HG02759 (cell line): ENCODE measurements around the gene TMEM167B.
"Not testable (repeated sequence)": the region's sequence is repeated elsewhere in the genome, so short reads cannot be mapped to it uniquely, and the experiment has no call there.

Source experiments
- ATAC-seq: cut with Tn5 transposase; IDR thresholded peaks from one replicate; pipeline ENCODE4 v1.9.1; 2021; ENCODE audit warnings: mild to moderate bottlenecking, moderate library complexity; ENCODE audit not compliant: unreplicated experiment

The TMEM167B gene

DNA sequence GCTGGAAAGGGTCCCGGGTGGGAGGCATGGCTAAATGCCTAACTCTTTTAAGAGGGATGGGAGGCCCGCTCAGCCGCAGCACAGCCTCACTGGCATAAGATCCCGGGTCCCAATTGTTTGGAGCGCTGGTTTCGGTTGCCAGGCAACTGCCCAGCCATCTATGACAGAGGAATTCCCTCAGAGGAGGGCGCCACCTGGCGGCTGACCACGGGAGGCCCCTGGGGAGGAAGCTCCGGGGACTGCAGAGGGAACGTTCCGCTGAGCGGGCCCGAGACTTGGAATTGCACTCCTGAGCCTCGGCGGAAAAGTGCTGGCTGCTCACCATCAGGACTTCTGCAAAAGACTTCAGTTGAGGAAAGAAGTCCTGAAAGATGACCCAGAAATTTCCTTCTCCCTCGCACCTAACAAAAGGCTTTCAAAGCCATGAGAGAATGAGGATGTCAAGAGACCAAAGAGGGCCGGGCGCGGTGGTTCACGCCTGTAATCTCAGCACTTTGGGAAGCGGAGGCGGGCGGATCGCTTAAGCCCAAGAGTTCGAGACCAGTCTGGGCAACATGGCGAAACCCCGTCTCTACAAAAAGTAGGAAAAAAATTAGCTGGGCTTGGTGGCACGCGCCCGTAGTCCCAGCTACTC lies 22.2 kb downstream of the TMEM167B start:
- peak; percentile 72 for ATAC-seq

GRCh38 chr1:109113590-109114341 lies 23.2 kb downstream of the TMEM167B start, which contains the start of gene ELAPOR1:
ELAPOR1 (plus strand) TSS chr1:109114115; CDS start chr1:109114184, 69 bp downstream.
- peak; percentile 65 for ATAC-seq

- ATAC-seq = no peak
Observed at GRCh38 chr1:109114342-109114674, 23.7 kb downstream of the TMEM167B start.

DNA sequence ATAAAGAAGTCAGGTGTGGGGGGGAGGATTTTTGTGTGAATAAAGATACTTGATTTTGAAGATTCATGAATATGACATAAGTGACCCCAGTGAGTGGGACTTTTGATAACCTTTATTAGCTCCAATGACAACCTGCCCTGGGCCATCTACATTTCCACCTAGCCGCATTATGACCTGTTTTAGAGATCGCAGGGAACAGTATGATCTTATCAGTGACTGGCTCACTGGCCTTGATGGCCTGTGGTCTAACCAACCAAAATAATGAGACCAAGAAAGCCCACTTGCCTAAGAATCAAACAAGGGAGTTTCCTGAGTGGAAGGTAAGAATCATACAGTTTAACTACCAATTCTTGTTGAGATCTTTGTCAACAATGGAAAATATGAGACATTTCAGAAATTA lies 25.1 kb downstream of the TMEM167B start:
- ATAC-seq = no peak

DNA sequence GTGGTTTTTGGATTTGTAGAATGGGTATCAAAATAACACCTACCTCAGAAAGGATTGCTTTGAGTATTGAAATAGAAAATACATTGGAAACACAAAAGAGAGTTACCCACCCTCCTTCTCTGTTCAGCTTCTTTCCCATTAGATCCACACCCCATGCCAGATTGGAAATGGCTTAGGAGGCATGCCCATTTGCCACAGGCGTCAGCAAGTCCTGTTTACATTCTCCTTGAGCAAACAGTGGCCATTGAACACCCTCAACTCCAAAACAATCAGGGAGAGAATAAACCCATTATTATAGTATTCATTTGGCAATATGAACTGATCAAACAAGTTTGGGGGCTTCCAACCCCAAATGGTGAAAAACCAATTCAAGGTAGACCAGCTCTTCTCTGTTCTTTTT lies 25.7 kb downstream of the TMEM167B start:
- ATAC-seq = no peak

DNA sequence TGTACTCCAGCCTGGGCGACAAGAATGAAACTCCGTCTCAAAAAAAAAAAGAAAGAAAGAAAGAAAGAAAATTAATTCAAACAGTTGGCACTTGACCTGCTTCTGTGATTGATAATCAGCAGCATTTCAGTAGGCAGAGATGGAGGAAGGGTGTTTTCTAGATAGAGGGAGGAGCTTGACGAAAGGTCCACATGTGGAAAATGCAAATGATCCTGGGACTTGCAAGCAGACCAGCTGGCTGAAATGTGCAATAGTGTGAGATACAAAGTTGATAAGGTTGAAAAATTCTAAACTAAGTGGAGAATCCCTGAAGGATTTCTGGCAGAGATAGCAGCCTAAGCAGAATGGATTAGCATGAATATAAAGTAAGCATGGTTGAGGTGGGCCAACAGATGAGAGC lies 27.5 kb downstream of the TMEM167B start:
- no peak for ATAC-seq

DNA sequence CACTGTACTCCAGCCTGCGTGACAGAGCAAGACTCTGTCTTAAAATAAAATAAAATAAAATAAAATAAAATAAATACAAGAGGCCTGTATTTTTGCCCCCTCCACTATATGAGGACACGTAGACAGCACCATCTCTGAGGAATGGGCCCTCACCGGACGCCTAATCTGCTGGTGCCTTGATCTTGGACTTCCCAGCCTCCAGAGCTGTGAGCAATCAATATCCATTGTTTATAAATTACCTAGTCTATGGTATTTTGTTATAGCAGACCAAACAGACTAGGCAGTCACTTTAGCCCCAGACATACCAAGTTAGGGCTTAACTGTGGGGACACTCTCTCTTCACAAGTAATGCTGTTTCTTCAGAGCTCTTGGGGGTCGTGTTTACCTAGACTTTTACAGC lies 29.8 kb downstream of the TMEM167B start:
- ATAC-seq = no peak

GRCh38 chr1:109131059-109131458 lies 40.5 kb downstream of the TMEM167B start:
- no peak for ATAC-seq

GRCh38 chr1:109131800-109132199 lies 41.2 kb downstream of the TMEM167B start:
- ATAC-seq = no peak

DNA sequence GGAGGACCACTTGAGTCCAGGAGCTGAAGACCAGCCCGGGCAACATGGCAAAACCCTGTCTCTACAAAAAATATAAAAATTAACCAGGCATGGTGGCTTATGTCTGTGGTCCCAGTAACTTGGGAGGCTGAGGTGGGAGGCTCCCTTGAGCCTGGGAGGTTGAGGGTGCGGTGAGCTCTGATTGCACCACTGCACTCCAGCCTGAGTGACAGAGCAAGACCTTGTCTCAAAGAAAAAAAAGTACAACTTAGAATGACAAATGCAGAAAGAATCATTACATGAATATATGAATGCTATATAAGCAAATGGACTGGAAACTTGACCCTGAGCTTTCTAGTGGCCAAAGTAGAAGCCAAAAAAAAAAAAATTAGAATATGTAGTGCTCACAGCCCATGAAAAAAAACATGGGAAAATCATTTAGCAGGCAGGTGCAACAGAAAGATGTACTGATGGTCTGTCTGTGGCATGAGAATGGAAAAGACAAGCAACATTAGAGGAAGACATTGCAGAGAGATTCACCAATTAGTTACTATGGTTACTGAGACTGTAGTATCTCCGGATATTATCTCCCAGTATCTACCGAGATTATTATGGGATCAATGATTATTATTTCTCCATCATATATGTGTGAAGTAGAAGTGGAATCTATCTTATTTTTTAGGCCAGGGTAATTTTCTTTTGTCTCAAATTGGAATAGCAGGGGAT lies 42.6 kb downstream of the TMEM167B start:
- no peak for ATAC-seq

DNA sequence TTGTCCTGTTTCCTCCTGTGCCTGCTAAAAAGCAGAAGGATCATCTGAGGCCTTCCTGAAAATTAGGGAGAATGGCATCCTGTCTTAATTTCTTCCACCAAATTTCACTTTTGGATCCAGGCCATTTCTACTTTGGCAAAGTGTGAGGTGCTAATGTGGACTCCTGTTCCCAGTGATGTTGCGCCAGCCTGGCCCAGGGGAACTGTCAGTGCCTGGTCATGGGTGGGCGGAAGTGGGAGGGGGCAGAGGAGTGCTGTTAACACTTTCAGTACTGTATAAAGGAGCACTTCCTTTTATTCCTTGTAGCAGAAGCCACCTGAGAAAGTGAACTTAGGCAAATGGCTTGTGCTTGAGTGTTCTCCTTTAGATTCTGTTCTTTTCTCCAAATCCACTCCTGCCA lies 43.3 kb downstream of the TMEM167B start:
- peak; percentile 70 for ATAC-seq

- peak; percentile 44 for ATAC-seq
Observed at GRCh38 chr1:109134423-109134822, 43.9 kb downstream of the TMEM167B start.

GRCh38 chr1:109135940-109136339 lies 45.4 kb downstream of the TMEM167B start:
- no peak for ATAC-seq

DNA sequence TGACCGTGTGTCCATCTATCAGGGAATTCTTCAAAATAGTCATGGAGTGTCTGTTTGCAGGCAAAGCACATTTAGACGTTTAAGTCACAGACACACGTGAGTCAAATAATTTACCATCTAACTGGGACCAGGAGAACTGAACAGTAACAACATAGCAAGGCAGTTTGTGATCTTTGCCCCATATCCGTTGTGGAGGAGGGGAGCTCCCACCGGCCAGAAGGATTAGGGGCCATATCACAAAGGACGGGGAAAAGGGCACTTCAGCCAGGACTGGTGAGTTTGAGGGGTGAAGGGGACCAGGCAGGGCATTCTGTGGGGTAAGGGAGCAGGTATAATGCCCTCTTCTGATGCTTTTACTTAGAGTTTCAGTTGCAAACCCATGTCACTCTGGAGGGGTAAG lies 46.2 kb downstream of the TMEM167B start:
- no peak for ATAC-seq

DNA sequence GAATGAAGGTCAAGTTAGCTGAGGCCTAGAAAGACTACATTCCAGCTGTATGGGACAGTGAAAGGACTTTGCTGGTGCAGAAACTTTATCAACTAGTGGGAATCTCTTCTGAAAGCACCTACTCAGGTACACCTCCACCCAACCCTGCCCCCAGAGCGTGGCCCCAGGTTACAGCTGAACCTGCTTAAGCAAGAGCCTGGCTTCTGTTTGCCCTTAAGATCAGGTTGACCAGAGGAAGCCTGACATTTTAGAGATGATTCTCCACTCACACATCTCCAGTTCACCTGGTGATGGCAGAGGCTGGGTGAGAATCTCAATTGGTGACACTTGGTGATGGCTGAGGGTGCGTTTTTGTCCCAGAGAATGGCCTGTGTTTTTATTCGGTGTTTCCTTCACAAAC lies 47.4 kb downstream of the TMEM167B start:
- no peak for ATAC-seq

DNA sequence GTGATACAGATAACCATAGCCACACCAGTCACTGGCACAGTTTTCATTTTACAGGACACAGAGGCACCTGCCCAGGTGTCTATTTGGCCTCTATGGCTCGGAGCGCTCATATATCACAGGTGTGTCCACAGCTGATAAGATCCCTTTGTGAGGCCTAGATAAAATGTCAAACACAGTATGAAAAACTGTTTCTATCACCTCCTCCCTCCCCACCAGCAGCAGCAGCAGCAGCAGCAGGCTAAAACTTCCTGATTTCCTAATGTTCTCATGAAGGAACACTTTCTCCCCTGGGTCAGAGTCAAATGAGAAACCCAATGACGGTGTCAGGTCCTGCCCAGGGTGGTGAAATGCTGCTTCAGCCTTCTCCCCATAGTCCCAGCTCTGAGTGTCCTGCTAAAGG lies 47.8 kb downstream of the TMEM167B start:
- no peak for ATAC-seq

- ATAC-seq = no peak
Observed at GRCh38 chr1:109140392-109140791, 49.8 kb downstream of the TMEM167B start.

- no peak for ATAC-seq
Observed at GRCh38 chr1:109142260-109142659, 51.7 kb downstream of the TMEM167B start.

DNA sequence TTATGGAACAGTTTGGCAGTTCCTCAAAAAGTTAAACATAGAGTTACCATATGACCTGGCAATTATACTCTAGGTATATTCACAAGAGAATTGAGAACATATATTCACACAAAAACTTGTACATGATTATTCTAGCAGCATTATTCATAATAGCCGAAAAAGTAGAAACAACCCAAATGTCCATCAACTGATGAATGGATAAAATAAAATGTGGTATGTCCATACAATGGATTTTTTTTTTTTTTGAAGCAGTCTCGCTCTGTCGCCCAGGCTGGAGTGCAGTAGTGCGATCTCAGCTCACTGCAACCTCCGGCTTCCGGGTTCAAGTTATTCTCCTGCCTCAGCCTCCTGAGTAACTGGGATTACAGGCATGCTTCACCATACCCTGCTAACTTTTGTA lies 52.2 kb downstream of the TMEM167B start:
- not testable (repeated sequence) for ATAC-seq
